ENCODE data around the gene NR0B2.

Gene NR0B2

DNA sequence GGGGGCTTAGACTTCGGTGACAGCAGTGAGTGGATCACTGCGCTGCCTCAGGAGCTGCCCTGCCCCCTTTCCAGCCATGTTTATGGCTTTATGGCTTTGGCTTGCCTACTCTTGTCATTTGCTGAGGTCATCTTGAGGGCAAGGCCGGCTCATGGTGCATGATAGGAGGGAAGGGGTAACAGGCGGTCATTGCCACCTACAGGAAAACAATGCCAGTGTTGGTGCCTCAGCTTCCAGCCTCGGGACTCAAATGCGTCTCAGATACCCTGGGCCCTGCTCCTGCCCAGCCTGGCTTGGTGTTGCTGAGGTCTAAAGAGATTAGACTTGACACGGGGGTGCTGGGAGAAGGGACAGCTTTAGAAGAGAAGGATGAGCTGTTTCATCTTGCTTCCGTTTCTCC, 32.0 kb upstream of the NR0B2 start:
- no peak for TF ChIP-seq GATA3 (IDR thresholded peaks at IDR 0.05; ENCODE audit: low read depth, low read length)
- no peak for TF ChIP-seq GATA2 (IDR thresholded peaks at IDR 0.05; ENCODE audit: low read depth, low read length)

DNA sequence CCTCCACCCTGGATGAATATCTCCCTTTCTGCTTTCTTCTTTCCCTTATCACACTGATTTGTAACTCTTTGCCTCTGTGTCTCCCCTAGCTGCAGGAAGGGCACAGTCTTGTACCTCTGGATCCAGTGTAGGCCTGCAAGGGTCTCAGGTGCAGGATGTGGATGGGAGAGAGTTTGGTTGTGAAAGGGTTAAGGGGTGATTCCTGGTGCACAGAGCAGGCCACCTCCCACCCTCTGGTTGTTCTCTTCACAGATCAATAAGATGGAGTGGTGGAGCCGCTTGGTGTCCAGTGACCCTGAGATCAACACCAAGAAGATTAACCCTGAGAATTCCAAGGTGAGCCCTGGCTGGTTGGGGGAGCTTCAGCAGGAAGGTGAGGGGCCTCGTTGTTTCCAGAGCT, 31.4 kb upstream of the NR0B2 start:
- TF ChIP-seq GATA3 (IDR thresholded peaks at IDR 0.05; ENCODE audit: low read depth, low read length) (no peak), GATA2 (IDR thresholded peaks at IDR 0.05; ENCODE audit: low read depth, low read length) (no peak)

DNA sequence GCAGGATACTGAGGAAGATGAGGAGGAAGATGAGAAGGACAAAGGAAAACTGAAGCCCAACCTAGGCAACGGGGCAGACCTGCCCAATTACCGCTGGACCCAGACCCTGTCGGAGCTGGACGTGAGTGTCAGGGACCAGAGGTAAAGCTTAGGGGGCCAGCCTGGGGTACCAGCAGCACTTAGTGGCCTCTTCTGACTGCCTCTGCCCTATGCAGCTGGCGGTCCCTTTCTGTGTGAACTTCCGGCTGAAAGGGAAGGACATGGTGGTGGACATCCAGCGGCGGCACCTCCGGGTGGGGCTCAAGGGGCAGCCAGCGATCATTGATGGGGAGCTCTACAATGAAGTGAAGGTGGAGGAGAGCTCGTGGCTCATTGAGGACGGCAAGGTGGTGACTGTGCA, 28.9 kb upstream of the NR0B2 start:
- TF ChIP-seq GATA3 (IDR thresholded peaks at IDR 0.05; ENCODE audit: low read depth, low read length): no peak
- TF ChIP-seq GATA2 (IDR thresholded peaks at IDR 0.05; ENCODE audit: low read depth, low read length): no peak

DNA sequence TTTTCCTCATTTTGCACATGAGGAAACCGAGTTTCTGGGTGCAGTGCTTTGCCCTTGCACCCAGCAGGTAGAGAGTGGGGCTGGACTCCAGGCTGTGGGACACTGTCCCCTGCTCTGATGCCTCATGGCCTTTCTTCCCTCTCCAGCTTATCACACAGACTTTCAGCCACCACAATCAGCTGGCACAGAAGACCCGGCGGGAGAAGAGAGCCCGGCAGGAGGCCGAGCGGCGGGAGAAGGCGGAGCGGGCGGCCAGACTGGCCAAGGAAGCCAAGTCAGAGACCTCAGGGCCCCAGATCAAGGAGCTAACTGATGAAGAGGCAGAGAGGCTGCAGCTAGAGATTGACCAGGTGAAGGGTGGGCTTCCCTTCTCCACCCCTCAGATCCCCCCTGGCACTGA, 27.5 kb upstream of the NR0B2 start:
- no peak for TF ChIP-seq GATA2 (IDR thresholded peaks at IDR 0.05; ENCODE audit: low read depth, low read length)
- no peak for TF ChIP-seq GATA3 (IDR thresholded peaks at IDR 0.05; ENCODE audit: low read depth, low read length)

DNA sequence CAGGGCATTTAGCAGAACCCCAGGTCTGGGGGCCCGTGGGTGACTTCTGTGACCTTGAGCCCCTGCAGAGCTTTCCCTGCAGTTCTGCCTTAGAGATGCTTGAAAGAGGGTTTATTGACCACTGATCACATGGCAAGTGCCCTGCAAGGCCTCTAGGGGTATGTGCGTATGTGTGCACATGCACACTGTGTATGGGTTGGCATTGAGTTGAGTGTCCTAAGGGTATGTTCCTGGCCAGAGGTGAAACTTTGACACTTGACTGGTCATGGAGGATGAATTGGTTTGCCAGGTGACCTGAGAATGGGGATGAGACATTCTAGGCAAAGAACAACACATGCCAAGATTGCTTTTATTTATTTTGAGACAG, 24.9 kb upstream of the NR0B2 start:
- TF ChIP-seq GATA2 (IDR thresholded peaks at IDR 0.05; ENCODE audit: low read depth, low read length) (no peak), GATA3 (IDR thresholded peaks at IDR 0.05; ENCODE audit: low read depth, low read length) (no peak)

DNA sequence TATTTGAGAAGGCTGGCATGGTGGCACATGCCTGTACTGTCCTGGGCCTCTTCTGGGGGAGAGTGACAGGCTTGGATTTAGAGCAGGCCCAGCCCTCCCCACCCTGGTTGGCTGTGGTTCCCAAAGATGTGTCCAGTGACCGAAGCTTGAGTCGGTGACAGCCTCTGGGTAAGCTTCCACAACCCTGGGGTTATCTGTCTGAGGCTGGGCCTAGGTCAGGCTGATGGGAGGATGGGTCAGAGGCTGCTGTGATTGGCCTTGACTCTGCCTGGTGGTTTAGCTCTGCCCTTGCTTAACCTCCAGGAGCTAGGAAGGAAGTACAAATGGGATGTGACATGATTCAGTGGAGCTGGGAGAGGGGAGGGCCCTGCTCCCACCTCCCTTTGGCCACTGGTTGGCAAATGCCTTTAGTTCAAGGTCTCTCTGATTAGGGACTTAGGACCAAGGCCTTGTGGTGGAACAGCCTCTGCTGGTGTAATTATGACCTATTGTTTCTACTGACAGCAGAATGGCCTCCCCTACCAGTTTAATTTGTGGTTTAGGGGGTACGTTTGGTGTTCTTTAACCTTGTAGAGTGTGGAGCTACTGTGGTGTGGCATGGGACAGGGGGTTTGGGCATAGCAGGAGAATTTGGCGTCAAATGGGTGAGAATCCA, 24.4 kb upstream of the NR0B2 start:
- TF ChIP-seq GATA2 (IDR thresholded peaks at IDR 0.05; ENCODE audit: low read depth, low read length) (no peak), GATA3 (IDR thresholded peaks at IDR 0.05; ENCODE audit: low read depth, low read length) (no peak)

DNA sequence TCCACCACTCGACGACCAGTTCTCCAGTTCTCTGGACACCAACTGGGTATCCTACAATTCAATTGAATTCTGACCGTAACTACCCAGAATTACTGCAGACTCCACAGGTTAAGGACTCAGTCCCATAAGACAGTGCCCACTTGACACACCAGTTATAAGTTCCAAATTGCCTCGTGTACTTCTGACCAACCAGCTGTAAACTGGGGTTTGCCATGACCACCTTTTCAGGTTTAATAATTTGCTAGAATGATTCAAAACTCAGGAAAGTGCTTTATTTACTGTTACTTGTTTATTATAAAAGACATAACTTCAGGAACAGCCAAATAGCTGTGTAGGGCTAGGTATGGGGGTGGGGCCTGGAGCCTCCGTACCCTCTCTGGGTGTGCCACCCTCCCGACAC, 23.0 kb upstream of the NR0B2 start:
- TF ChIP-seq GATA2 (IDR thresholded peaks at IDR 0.05; ENCODE audit: low read depth, low read length) (no peak), GATA3 (IDR thresholded peaks at IDR 0.05; ENCODE audit: low read depth, low read length) (no peak)

DNA sequence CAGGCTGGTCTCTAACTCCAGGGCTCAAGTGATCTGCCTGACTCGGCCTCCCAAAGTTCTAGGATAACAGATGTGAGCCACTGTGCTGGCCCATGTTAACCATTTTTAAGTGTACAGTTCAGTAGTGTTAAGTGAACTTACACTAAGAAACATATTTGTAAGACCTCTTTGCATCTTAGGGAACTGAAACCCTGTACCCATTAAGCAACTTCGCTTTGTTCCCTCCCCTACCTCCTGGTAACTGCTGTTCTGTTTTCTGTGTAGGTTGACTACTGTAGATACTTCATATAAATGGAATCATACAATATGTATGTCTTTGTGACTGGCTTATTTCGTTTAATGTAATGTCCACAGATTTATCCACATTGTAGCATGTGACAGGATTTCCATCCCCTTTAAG, 18.8 kb upstream of the NR0B2 start:
- TF ChIP-seq GATA3 (IDR thresholded peaks at IDR 0.05; ENCODE audit: low read depth, low read length): no peak
- no peak for TF ChIP-seq GATA2 (IDR thresholded peaks at IDR 0.05; ENCODE audit: low read depth, low read length)

DNA sequence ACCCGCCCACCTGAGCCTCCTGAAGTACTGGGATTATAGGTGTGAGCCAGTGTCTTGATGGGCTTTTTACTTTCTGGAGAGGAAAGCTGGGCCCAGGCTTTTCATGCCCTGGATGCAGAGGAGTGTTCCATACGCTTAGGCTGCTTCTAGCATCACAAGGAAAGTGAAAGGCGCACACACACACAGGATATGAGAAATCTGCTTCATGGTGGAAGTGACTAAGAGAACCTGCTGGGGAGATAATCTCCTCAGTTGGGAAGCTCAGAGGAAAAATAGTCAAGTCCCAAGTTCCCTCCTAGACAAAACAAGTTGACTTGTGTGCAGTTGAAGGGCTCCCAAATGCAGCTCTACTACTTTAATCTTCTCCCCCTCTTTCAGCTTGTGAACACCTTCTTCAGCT, 9.9 kb upstream of the NR0B2 start:
- TF ChIP-seq GATA3 (IDR thresholded peaks at IDR 0.05; ENCODE audit: low read depth, low read length) (no peak), GATA2 (IDR thresholded peaks at IDR 0.05; ENCODE audit: low read depth, low read length) (no peak)

DNA sequence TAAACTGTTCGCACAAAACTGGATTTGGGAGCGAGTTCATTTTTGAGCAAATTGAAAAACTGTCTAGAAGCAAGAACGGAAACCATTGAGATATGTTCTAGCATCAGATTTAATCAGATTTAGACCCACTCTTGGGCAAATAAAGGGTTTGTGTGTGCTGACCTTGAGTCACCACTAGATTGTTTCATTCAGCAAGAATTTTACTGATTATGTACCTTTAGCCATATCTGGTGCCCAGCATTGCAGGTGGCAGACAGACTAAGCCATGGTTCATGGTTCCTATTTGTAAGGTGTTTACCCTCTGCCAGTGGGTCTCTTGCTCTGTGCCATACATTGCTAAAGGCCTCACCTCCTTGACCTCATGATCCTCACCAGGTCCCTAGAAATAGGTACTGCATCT, 9.1 kb upstream of the NR0B2 start:
- TF ChIP-seq GATA3 (IDR thresholded peaks at IDR 0.05; ENCODE audit: low read depth, low read length) (no peak), GATA2 (IDR thresholded peaks at IDR 0.05; ENCODE audit: low read depth, low read length) (no peak)

DNA sequence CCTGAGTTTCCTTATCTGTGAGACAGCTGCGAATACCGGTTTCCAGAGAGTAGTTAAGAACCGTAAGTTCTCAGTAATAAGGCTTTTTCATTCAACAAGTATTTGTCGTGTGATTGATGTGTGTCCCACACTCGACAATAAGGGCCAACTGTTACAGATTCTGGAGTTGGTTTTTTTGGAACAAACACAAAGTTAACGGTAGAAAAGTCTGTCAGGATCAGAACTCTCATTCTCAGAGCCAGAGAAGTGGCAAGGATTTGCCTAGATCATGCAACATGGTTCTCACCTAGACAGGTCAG, 8.6 kb upstream of the NR0B2 start:
- TF ChIP-seq GATA3 (IDR thresholded peaks at IDR 0.05; ENCODE audit: low read depth, low read length) (no peak), GATA2 (IDR thresholded peaks at IDR 0.05; ENCODE audit: low read depth, low read length) (no peak)

DNA sequence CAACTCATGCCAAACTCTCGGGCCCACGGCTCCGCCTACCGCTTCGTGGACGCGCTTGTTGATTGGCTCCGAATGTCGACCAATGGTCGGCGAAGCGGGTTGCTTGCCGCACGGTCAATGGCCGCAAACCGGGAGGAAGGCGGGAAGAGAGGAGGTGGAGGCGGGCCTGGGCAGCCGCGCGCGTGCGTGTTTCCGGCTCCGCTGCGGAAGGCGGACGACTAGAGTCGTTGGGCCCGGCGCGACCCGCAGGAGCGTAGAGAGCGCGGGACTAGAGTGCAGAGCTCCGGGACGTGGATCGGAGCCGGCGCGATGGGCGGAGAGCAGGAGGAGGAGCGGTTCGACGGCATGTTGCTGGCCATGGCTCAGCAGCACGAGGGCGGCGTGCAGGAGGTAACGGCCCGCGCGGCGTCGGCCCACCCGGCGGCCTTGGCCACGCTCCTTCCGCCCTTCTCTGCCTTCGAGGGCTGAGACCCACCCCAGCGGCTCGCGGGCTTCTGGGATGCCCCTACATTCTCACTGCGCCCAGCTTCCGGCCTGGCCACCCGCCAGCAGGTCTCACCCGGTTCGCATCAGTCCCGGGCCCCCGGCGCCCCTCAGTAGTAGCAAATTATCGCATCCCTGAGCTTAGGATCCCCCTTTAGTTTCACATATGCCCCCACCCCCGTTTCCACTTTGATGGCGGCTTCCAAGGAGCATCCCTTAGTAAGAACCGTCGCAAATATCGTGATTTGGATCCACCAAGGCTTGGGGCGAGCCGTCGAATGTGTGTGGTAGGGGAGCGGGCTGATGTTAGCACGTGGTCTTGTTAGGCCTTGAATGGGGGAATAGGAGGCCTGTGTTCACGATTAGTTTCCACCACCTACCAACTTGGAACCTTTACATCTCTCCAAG, 8.0 kb upstream of the NR0B2 start, which contains the start of gene NUDC:
Gene NUDC (plus strand): TSS at position 204 of the 891 bp plus-strand sequence. CDS start 106 bp downstream, at position 310.
- TF ChIP-seq GATA2 (IDR thresholded peaks at IDR 0.05; ENCODE audit: low read depth, low read length) (no peak), GATA3 (IDR thresholded peaks at IDR 0.05; ENCODE audit: low read depth, low read length) (no peak)

DNA sequence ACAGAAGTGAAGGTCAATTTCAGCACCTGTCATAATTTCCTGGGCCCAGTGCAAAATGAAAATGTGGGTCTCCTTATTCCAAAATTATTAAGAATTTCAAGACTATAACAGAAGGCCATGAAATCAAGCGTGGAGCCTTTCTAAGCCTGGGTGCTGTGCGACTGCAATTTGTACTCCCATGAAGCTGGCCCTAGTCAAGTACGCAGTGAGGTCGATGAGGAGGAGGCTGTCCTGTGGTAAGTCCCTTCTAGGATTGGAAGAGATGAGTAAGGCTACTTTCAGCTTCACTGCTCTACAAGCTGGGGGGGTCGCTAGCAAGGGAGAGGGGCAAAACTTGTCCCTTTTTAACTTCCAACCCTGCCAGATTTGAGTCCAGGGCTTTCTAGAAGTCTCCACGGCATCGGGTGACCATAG, 7.4 kb upstream of the NR0B2 start:
- TF ChIP-seq GATA2 (IDR thresholded peaks at IDR 0.05; ENCODE audit: low read depth, low read length) (no peak), GATA3 (IDR thresholded peaks at IDR 0.05; ENCODE audit: low read depth, low read length) (no peak)

DNA sequence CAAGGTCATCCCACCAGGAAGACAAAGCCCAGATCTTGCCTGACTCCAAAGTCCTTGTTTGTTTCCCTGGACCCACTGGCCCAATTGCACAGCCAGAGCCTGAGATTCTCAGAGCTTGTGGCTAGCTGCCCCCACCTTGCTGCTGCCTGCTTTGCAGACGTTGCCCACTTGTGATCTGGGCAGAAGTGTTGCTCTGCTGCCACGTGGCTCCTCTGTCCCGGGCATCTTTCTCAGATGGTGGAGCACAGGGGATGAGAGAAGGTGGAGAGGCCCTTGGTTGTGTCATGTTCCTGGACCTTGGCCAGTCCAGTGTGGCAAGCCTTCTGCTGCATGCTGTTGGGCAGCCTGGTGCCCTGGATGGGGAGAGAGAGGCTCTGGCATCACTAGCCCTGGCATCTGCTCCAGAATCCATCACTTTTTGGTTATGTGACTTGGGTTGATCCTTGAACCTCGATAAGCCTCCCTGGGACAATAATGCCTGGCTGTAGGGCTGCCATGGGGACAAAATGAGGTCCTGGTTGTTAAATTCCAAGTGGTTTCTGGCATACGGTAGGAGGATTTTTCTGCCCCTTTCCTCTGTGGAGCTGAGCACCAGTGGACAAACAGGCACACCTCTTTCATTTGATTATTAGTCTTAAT, 1.5 kb upstream of the NR0B2 start:
- no peak for TF ChIP-seq GATA3 (IDR thresholded peaks at IDR 0.05; ENCODE audit: low read depth, low read length)
- no peak for TF ChIP-seq GATA2 (IDR thresholded peaks at IDR 0.05; ENCODE audit: low read depth, low read length)

DNA sequence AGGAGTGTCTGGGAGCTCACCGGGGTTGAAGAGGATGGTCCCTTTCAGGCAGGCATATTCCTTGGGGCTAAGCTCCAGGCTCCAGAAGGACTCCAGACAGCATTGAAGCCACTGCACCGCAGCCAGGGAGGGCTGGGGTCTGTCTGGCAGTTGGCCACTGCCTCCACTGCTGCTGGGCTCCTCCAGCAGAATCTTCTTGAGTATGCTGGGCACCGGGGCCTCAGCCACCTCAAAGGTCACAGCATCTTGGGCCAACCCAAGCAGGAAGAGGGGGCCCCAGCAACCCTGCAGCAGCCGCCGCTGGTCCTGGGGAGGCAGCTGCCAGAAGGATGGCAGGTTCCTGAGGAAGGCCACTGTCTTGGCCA, 404 bp downstream of the NR0B2 start:
- TF ChIP-seq GATA3 (IDR thresholded peaks at IDR 0.05; ENCODE audit: low read depth, low read length) (no peak), GATA2 (IDR thresholded peaks at IDR 0.05; ENCODE audit: low read depth, low read length) (no peak)

All from SH-SY5Y (cell line).